ENCODE results near the gene VSIG2.

Gene VSIG2

DNA sequence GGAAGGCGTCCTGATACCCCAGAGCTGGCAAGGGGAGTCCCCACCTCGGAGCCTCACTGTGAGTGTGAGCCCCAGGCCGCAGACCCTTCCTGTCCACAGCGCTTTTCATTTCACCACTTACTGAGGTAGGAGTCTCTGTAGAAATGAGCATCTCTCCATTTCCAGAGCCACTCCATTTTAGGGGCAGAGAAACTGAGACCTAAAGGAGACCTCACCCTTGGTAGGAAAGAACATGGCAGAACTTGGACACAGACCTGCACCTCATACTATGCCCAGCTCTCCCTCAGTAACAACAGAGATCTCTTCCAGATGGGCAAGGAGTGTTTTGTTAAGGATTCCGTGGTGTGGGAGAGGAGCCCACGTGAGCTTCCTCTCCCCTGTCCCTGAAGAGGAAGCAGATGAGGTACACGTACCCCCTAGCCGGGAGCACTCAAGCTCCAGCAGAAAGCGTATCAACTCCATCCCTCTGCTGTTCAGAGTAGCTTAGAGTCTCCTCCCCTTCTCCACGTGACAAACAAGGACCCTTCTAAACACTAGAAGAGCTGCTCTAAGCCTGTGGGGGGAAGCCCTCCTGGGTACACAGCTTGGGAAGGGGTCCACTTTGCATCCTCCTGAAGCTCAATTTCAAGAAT, 532 bp upstream of the VSIG2 start:
- DNase-seq (ENCODE audit: low read depth): no peak
- H3K4me3 ChIP-seq (ENCODE audit: low read length): no peak overlapping the region
- TF ChIP-seq, protein P1, sequence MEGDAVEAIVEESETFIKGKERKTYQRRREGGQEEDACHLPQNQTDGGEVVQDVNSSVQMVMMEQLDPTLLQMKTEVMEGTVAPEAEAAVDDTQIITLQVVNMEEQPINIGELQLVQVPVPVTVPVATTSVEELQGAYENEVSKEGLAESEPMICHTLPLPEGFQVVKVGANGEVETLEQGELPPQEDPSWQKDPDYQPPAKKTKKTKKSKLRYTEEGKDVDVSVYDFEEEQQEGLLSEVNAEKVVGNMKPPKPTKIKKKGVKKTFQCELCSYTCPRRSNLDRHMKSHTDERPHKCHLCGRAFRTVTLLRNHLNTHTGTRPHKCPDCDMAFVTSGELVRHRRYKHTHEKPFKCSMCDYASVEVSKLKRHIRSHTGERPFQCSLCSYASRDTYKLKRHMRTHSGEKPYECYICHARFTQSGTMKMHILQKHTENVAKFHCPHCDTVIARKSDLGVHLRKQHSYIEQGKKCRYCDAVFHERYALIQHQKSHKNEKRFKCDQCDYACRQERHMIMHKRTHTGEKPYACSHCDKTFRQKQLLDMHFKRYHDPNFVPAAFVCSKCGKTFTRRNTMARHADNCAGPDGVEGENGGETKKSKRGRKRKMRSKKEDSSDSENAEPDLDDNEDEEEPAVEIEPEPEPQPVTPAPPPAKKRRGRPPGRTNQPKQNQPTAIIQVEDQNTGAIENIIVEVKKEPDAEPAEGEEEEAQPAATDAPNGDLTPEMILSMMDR (conservative IDR thresholded peaks at IDR 0.05; ENCODE audit: low read length): no peak

DNA sequence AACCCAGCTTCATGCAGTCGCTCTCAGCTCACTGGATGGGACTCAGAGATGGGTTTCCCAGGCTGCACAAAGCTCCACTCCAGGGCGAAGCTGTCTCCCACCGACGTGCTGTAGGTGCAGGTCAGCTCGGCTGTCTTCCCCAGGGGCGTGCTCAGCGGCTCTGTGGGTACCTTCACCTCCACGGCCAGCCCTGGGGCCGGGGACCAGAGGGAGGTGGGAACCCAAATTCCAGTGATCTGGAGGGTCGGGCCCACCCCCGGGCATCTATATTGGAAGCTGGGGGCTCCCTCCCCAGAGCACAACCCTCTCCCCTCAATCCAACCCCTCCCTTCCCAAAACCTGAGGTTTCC, 689 bp downstream of the VSIG2 start:
- H3K4me3 ChIP-seq (ENCODE audit: low read length): no peak overlapping the region
- TF ChIP-seq, protein P1 (conservative IDR thresholded peaks at IDR 0.05; ENCODE audit: low read length): no peak
- no peak for DNase-seq (ENCODE audit: low read depth)

DNA sequence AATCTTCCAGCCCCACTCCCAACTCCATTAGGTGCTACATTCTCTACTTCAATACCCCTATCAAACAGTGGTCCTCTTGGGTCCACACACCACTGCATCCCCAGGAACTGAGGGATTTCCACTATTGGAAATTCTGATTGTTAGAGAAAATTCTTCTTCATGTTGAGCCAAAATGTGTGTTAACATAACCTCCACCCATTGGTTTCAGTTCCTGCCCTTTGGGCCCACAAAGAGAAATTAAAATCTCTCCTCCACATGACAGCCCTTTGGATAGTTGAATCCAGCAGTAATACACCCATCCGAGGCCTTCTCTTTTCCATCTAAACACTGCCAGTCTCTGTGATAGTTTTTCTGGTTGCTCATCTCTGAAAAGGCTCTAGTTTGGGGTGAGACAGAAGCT, 2.1 kb downstream of the VSIG2 start:
- DNase-seq (ENCODE audit: low read depth): no peak
- TF ChIP-seq, protein P1 (conservative IDR thresholded peaks at IDR 0.05; ENCODE audit: low read length): no peak
- no peak overlapping the region for H3K4me3 ChIP-seq (ENCODE audit: low read length)

DNA sequence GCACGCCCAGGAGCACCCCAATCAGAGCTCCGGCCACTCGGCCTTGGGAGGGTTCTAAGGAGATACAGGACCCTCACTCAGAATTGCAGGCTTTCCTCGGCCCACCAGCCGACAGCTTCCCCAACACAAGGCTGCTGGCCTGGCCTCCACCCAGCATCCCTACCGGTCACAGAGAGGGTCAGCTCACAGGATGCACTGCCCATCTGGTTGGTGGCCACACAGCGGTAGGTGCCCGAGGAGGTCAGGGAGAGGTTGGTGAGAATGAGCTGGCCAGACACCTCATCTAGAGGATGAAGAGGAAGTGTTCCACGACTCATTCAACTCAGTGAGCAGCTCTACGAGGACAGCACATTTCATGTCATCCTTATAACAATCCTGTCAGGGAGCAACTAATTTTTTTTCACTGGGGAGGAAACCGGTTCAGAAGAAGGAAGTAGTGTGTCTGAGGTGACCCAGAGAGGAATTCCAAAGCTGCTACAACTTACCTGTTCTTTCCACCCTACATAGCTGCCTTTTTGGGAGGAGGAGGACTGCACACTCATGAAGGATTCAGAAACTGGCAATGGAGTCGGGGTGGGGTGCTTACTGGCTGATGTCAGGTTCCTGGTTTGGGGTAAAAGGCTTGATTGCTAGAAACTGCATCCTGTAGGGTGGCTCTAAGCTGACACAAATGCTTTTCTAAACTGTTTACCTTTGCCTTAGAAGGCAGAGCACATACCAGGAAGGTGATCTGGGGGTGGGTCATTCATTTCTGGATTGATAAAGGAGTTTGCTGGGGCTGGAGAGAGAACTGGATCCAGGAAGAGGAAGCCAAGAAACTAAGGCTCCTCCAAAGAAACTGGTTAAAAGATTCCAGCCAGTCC, 3.3 kb downstream of the VSIG2 start:
- TF ChIP-seq, protein P1 (conservative IDR thresholded peaks at IDR 0.05; ENCODE audit: low read length): no peak
- no peak overlapping the region for H3K4me3 ChIP-seq (ENCODE audit: low read length)
- DNase-seq (ENCODE audit: low read depth): no peak

DNA sequence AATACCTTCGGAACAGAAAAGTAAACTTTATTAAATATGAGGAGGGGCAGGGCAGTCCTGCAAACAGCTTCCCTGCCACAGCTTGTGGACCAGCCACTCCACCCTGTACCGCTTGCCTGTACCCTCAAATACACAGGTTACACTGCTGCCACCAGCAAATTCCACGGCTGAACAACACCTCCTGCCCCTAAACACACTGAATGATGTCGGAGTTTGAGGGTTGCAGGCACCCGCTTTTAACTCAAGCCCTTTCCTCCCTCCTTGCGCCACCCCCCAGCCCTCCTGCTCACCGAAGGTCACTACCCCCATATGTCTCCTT, 4.0 kb downstream of the VSIG2 start:
- DNase-seq (ENCODE audit: low read depth): no peak
- H3K4me3 ChIP-seq (ENCODE audit: low read length): no peak overlapping the region
- TF ChIP-seq, protein P1 (conservative IDR thresholded peaks at IDR 0.05; ENCODE audit: low read length): no peak

DNA sequence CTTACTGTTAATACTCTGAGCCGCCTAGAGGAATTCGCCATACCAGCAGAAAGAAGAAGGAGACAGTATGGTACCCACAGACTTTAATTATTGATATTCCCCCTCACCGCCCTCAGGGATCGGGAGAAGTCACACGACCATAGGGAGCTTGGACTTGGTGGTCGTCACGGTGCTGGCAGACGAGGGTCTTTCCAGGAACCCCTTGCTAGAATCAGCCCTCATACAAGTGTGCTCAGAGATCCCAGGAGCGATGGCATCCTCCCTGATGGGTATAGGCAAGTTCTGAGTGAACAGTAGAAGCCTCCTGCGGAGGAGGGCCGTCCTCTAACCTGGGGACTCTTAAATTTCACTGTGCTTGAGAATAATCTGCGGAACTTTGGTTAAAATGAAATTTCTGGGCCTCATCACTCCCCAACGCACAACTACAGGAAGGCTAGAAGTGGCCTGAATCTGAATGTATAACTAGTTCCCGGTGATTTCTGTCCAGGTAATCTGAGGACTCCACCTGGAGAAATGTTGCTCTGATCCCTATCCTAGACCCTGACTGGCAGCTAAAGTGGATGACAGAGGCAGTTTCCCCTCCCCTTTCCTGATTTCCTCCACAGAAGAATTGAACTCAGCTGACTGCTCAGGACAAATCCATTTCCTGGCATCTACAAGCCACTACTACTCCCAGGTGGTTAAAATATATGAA, 4.5 kb downstream of the VSIG2 start:
- peak overlapping the region; percentile 81 for H3K4me3 ChIP-seq (ENCODE audit: low read length)
- TF ChIP-seq, protein P1 (conservative IDR thresholded peaks at IDR 0.05; ENCODE audit: low read length): no peak
- no peak for DNase-seq (ENCODE audit: low read depth)
